ENCODE data around the gene RASGRF1.

GRCh38 chr15:78978601-78979179 is 111.9 kb downstream of the RASGRF1 start:
- TF ChIP-seq, protein P1, sequence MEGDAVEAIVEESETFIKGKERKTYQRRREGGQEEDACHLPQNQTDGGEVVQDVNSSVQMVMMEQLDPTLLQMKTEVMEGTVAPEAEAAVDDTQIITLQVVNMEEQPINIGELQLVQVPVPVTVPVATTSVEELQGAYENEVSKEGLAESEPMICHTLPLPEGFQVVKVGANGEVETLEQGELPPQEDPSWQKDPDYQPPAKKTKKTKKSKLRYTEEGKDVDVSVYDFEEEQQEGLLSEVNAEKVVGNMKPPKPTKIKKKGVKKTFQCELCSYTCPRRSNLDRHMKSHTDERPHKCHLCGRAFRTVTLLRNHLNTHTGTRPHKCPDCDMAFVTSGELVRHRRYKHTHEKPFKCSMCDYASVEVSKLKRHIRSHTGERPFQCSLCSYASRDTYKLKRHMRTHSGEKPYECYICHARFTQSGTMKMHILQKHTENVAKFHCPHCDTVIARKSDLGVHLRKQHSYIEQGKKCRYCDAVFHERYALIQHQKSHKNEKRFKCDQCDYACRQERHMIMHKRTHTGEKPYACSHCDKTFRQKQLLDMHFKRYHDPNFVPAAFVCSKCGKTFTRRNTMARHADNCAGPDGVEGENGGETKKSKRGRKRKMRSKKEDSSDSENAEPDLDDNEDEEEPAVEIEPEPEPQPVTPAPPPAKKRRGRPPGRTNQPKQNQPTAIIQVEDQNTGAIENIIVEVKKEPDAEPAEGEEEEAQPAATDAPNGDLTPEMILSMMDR (conservative IDR thresholded peaks at IDR 0.05; ENCODE audit: low read depth, low read length), result no peak
- no peak for TF ChIP-seq EZH2phosphoT487 (IDR thresholded peaks at IDR 0.05; ENCODE audit: borderline replicate concordance, low read length)
